ENCODE results near the gene LIN37. TPM values are rescaled to one million over a fixed set of nuclear protein-coding genes. Genes with fewer than 3 reads are reported as not detected.
A peak's percentile ranks its signal among the peaks of the same experiment; 100 is the strongest.

The LIN37 gene, protein sequence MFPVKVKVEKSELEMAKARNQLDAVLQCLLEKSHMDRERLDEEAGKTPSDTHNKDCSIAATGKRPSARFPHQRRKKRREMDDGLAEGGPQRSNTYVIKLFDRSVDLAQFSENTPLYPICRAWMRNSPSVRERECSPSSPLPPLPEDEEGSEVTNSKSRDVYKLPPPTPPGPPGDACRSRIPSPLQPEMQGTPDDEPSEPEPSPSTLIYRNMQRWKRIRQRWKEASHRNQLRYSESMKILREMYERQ
- total RNA-seq (2021) = 4.7 and 5.9 TPM in 2 replicates
- long read RNA-seq, transcript LIN37-201 (9 exons, 1,150 nt) = major isoform, 6 of 12 reads
- long read RNA-seq, partial matches to known transcripts = 0 of 12 reads
- long read RNA-seq, other reads (novel, unspliced or antisense) = 6 of 12 reads

DNA sequence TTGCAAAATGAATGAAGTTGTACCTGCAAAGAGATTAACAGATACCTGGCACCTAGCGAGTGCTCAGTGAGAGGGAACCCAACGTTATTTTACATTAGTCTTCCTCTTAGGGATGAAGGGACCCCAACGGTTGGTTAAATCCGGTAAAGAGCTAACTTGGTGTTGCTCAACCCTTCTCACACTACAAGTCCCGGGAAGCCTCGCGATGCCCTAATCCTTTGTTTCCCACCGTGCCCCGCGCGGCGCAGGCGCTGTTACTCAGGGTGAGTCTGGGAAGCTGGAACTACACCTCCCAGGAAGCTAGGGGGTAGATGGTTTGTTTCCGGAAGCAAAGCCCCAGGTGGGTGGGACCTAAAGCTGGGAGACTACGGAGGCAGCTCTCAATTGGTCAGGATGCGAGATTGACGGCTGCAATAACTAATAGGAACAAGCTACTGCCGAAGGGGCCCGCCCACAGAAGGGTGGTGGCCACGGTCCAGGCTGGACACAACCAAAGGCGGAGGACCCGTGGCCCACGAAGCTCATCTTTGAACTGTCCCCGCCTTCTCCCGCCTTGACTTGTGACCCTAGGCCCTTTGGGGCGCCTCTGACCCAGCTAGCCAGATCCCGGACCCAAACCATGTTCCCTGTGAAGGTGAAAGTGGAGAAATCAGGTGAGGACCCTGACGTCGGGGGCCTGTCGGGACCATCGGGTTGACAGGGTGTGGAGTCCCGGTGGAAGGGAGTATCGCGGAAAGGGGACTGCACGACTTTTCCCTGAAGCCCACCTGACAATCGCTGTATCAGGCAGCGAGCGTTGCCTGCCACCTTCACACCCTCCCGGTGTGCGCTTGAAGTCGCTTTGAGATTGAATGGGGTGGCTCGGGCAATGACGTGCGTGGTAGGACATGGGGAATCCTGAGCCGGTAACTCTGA lies at the start of gene LIN37:
Gene LIN37, plus strand, starts transcription at position 471 of the 915 bp plus-strand sequence. Its CDS starts 149 bp downstream, at position 620.
- no peak within 1 kb of the TSS for H2BK15ac ChIP-seq (ENCODE audit: low read depth, low read length)
- H3K4me2 ChIP-seq (ENCODE audit: insufficient read depth, insufficient read length, low read length) = peak within 1 kb of the TSS; percentile 78
- peaks cover 3% of the 10 kb centered on the region for H3K79me1 ChIP-seq (ENCODE audit: insufficient read depth, low read depth, low read length, poor library complexity, severe bottlenecking)
- no peak within 1 kb of the TSS for H4K5ac ChIP-seq (ENCODE audit: insufficient read length, low read depth, low read length)
- no peak within 1 kb of the TSS for H3K18ac ChIP-seq (ENCODE audit: insufficient read length, low read depth, low read length)
- H2BK5ac ChIP-seq (ENCODE audit: insufficient read length, low read length) = no peak within 1 kb of the TSS
- Mint-ChIP-seq H3K36me3 (ENCODE audit: insufficient read depth in 1 of 3, low read depth in 3 of 3) (peaks cover 0 to 8% (median 3%) of the 10 kb centered on the region in 3 experiments; a peak in 4 of 7 replicates), H3K27me3 (ENCODE audit: low read depth) (no peaks in the 10 kb centered on the region), H3K9me3 (no peaks in the 10 kb centered on the region), H3K27ac (peak within 1 kb of the TSS; percentile 80 to 96 (median 92)), H3K4me1 (peaks cover 20 to 30% of the 10 kb centered on the region in 2 experiments), H3K4me3 (peak within 1 kb of the TSS; percentile 94 to 96)
- no peak within 1 kb of the TSS for H3K56ac ChIP-seq (ENCODE audit: insufficient read length, low read depth, low read length)
- H3K14ac ChIP-seq (ENCODE audit: insufficient read depth, low read length) = no peak within 1 kb of the TSS
- WGBS (ENCODE audit: extremely low coverage, insufficient read length, low lambda C conversion rate) = no CpG with 5 or more reads among the region's 45 CpGs
- peak within 1 kb of the TSS; percentile 44 for H3K9ac ChIP-seq (ENCODE audit: extremely low read depth, insufficient read length, low read length)
- no peak within 1 kb of the TSS for H2BK12ac ChIP-seq (ENCODE audit: insufficient read length, low read depth, low read length)
- H3T11ph ChIP-seq (ENCODE audit: low read length) = no peak within 1 kb of the TSS
- no peak within 1 kb of the TSS for H4K91ac ChIP-seq (ENCODE audit: insufficient read length, low read depth, low read length)
- H2BK120ac ChIP-seq (ENCODE audit: low read depth, low read length, poor library complexity, severe bottlenecking) = no peak within 1 kb of the TSS
- H3K9me3 ChIP-seq (ENCODE audit: control insufficient read depth, low read depth, low read length) = no peaks in the 10 kb centered on the region
- TF ChIP-seq CTCF (conservative IDR thresholded peaks at IDR 0.05) = no peak
- no peak within 1 kb of the TSS for H3K4ac ChIP-seq (ENCODE audit: low read depth, low read length)
- H3K4me1 ChIP-seq (ENCODE audit: insufficient read depth, low read length) = peaks cover 4% of the 10 kb centered on the region; the same call in 1 of the 2 replicates
- no peaks in the 10 kb centered on the region for H3K27me3 ChIP-seq (ENCODE audit: insufficient read depth, low read length)
- peak; percentile 99 for DNase-seq
- no peaks in the 10 kb centered on the region for H4K20me1 ChIP-seq (ENCODE audit: control insufficient read depth, insufficient read depth, insufficient read length)
- no peak within 1 kb of the TSS for H3K27ac ChIP-seq (ENCODE audit: insufficient read length, low read depth, low read length)
- no peak within 1 kb of the TSS for H4K8ac ChIP-seq (replicated peaks; ENCODE audit: insufficient read length, low read depth, low read length)
- no peak within 1 kb of the TSS for H3K23ac ChIP-seq (ENCODE audit: insufficient read length, low read depth, low read length)
- no peak within 1 kb of the TSS for H2BK20ac ChIP-seq (ENCODE audit: low read depth, low read length, poor library complexity, severe bottlenecking)
- no peak within 1 kb of the TSS for H2AK5ac ChIP-seq (ENCODE audit: insufficient read length, low read length)
- peaks cover 16% of the 10 kb centered on the region for H3K23me2 ChIP-seq (ENCODE audit: insufficient read length, low read depth, low read length, poor library complexity, severe bottlenecking)
- H2AFZ ChIP-seq (ENCODE audit: low read length) = no peak within 1 kb of the TSS
- H3K79me2 ChIP-seq (ENCODE audit: insufficient read depth, low read length) = no peaks in the 10 kb centered on the region

Data from H9 (cell line).